Measurements from ENCODE around the gene RAB13. TPM values are rescaled to one million over a fixed set of nuclear protein-coding genes. Genes with fewer than 3 reads are reported as not detected.

The RAB13 gene
- total and polyA plus RNA-seq, 2 of the 13 experiments (the other 11 are each of a cell fraction or from before 2014, with no cell fraction given): 15.9 to 24.7 TPM

GRCh38 chr1:153967107-153967999, 18.8 kb downstream of the RAB13 start, which contains the start of gene CREB3L4 (continued):
- peak; percentile 72 for TF ChIP-seq FOXK1 (CRISPR knock-in tag; IDR thresholded peaks at IDR 0.05; ENCODE audit: borderline replicate concordance, low read depth)
- TF ChIP-seq ZHX2 (IDR thresholded peaks at IDR 0.05; ENCODE audit: low read depth): 0 out of 2 replicates have a peak, but pooled peaks have one; percentile 34
- TF ChIP-seq ZHX2 (CRISPR knock-in tag; IDR thresholded peaks at IDR 0.05; ENCODE audit: borderline replicate concordance): no peak
- peak; percentile 83; the same call in 1 of the 2 replicates for TF ChIP-seq ZBTB44 (CRISPR knock-in tag; IDR thresholded peaks at IDR 0.05)
- TF ChIP-seq CAMTA2 (CRISPR knock-in tag; IDR thresholded peaks at IDR 0.05; ENCODE audit: borderline replicate concordance): no peak
- TF ChIP-seq REPIN1 (CRISPR knock-in tag; IDR thresholded peaks at IDR 0.05; ENCODE audit: borderline replicate concordance, low read depth): peak; percentile 79
- TF ChIP-seq TBP (CRISPR knock-in tag; IDR thresholded peaks at IDR 0.05): no peak
- no peak for TF ChIP-seq ZNF652 (CRISPR knock-in tag; IDR thresholded peaks at IDR 0.05; ENCODE audit: borderline replicate concordance, low read depth)
- TF ChIP-seq NFATC3 (CRISPR knock-in tag; IDR thresholded peaks at IDR 0.05): 0 out of 2 replicates have a peak, but pooled peaks have one; percentile 14
- TF ChIP-seq GLI4 (CRISPR knock-in tag; IDR thresholded peaks at IDR 0.05; ENCODE audit: borderline replicate concordance): no peak
- TF ChIP-seq CEBPG (CRISPR knock-in tag; IDR thresholded peaks at IDR 0.05): peak; percentile 4; the same call in 1 of the 2 replicates
- TF ChIP-seq FOXA3 (CRISPR knock-in tag; IDR thresholded peaks at IDR 0.05): peak; percentile 85
- TF ChIP-seq SMYD3 (CRISPR knock-in tag; IDR thresholded peaks at IDR 0.05): peak; percentile 62
- peak; percentile 79 for TF ChIP-seq ZBTB43 (CRISPR knock-in tag; conservative IDR thresholded peaks at IDR 0.05)
- peak; percentile 79; the same call in 1 of the 2 replicates for TF ChIP-seq SNAPC2 (CRISPR knock-in tag; IDR thresholded peaks at IDR 0.05)
- peak; percentile 43 for TF ChIP-seq GATAD1 (CRISPR knock-in tag; IDR thresholded peaks at IDR 0.05)
- no peak for TF ChIP-seq CBX2 (IDR thresholded peaks at IDR 0.05; ENCODE audit: low read depth, low read length)
- TF ChIP-seq CBX2 (CRISPR knock-in tag; IDR thresholded peaks at IDR 0.05; ENCODE audit: low read depth): no peak; the same call in 1 of the 2 replicates
- TF ChIP-seq ZNF235 (CRISPR knock-in tag; IDR thresholded peaks at IDR 0.05; ENCODE audit: borderline replicate concordance): no peak
- no peak for TF ChIP-seq ZKSCAN1 (IDR thresholded peaks at IDR 0.05; ENCODE audit: low read length)
- TF ChIP-seq TOPORS (CRISPR knock-in tag; IDR thresholded peaks at IDR 0.05): peak; percentile 69
